ENCODE measurements around the gene BLTP3B. TPM values are rescaled to one million over a fixed set of nuclear protein-coding genes. Genes with fewer than 3 reads are reported as not detected.

BLTP3B gene
- total RNA-seq, 2 experiments from 2014 or later: 39.6 to 41.3 TPM

- ChIA-PET POLR2A (no interaction called here), CTCF (no interaction called here)
- no peak for DNase-seq
- no peak for ATAC-seq
- Mint-ChIP-seq H3K27me3 (no peaks in the 10 kb centered on the region), H3K9me3 (no peaks in the 10 kb centered on the region), H3K4me3 (no peak overlapping the region), H3K27ac (no peak overlapping the region), H3K4me1 (ENCODE audit: low read depth) (no peaks in the 10 kb centered on the region), H3K36me3 (ENCODE audit: low read depth) (peaks cover 14% of the 10 kb centered on the region)
- TF ChIP-seq CTCF (IDR thresholded peaks at IDR 0.05): no peak
- intact Hi-C loops (cut with micrococcal nuclease): no loop called here
Measured at GRCh38 chr12:100174495-100174894, 31.8 kb upstream of the BLTP3B start.

- peaks cover 9% of the 10 kb centered on the region for H3K36me3 Mint-ChIP-seq (ENCODE audit: low read depth)
- no peaks in the 10 kb centered on the region for H3K9me3 Mint-ChIP-seq
- intact Hi-C loops (cut with micrococcal nuclease): no loop called here
- CTCF ChIA-PET: interaction anchor here (1.5 kb wide), 1 partner anchor 19 kb away, joined by 6 read pairs; no protein-coding TSS in a partner anchor
- ATAC-seq: no peak
- no peak overlapping the region for H3K27ac Mint-ChIP-seq
- TF ChIP-seq CTCF (IDR thresholded peaks at IDR 0.05): no peak
- H3K27me3 Mint-ChIP-seq: no peaks in the 10 kb centered on the region
- no peak for DNase-seq
- no peaks in the 10 kb centered on the region for H3K4me1 Mint-ChIP-seq (ENCODE audit: low read depth)
- POLR2A ChIA-PET: interaction anchor here (1.4 kb wide), 1 partner anchor 9 kb away, joined by 4 read pairs; no protein-coding TSS in a partner anchor
- H3K4me3 Mint-ChIP-seq: no peak overlapping the region
Measured at GRCh38 chr12:100173111-100173510, 30.4 kb upstream of the BLTP3B start.

DNA sequence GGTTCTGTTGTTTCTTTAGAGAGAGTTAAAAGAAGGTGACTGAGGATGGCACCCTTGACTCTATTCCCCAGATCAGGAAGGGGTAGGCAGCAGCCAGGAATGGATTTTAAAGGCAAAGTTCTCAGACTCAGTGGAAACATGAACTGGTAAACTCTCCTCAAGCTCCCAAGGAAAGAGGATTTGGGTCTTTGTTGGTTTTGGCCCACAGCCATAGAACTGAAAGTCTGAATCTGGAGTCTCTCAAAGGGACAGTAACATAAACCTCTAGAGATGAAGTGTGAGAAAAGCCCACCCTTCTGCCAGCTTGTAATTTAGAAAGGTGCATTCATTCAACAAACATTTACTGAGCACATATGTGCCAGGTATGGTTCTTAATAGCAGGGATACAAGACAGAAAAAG, 28.6 kb upstream of the BLTP3B start:
- ATAC-seq (no peak), DNase-seq (no peak)
- Mint-ChIP-seq H3K27ac (no peak overlapping the region), H3K4me1 (ENCODE audit: low read depth) (no peaks in the 10 kb centered on the region), H3K36me3 (ENCODE audit: low read depth) (peaks cover 2% of the 10 kb centered on the region), H3K9me3 (no peaks in the 10 kb centered on the region), H3K27me3 (no peaks in the 10 kb centered on the region), H3K4me3 (no peak overlapping the region)
- POLR2A ChIA-PET: no interaction called here
- CTCF ChIA-PET: interaction anchor here (1.3 kb wide), 1 partner anchor 16 kb away, joined by 4 read pairs; no protein-coding TSS in a partner anchor
- TF ChIP-seq CTCF (IDR thresholded peaks at IDR 0.05): no peak
- intact Hi-C loops (cut with micrococcal nuclease): no loop called here

DNA sequence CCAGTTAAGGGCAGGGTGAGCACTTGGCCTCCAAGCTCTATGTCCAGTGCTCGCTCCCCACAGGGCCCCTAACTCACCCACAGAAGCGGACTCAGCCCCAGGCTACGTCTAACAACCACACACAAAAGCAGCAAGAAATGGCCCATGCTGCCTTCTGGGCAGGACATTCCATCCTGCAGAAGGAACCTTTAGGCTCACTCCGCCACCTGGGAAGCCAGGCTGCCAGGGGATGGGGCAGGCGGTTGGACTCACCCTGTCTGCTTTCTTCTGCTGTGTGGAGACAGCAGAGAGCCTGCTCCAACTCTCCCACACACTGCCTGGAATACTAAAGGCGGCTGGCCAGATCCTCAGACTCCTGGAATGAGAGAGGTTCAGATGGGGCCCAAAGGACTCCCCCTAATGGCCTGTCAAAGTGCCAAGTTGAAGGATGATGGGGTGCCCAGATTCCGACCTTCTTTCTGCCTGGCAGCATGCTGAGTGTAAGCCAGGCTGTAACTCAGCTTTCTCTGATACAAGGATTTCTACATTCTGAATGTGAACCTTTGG, 27.7 kb upstream of the BLTP3B start:
- Mint-ChIP-seq H3K4me1 (ENCODE audit: low read depth) (no peaks in the 10 kb centered on the region), H3K27me3 (no peaks in the 10 kb centered on the region), H3K27ac (no peak overlapping the region), H3K36me3 (ENCODE audit: low read depth) (peaks cover 2% of the 10 kb centered on the region), H3K9me3 (no peaks in the 10 kb centered on the region), H3K4me3 (no peak overlapping the region)
- ATAC-seq (no peak), DNase-seq (no peak)
- intact Hi-C loops (cut with micrococcal nuclease): no loop called here
- TF ChIP-seq CTCF (IDR thresholded peaks at IDR 0.05): no peak
- POLR2A ChIA-PET: no interaction called here
- CTCF ChIA-PET: no interaction called here

GRCh38 chr12:100169345-100169744, 26.7 kb upstream of the BLTP3B start:
- Mint-ChIP-seq H3K36me3 (ENCODE audit: low read depth) (no peaks in the 10 kb centered on the region), H3K9me3 (no peaks in the 10 kb centered on the region), H3K27ac (no peak overlapping the region), H3K4me1 (ENCODE audit: low read depth) (peaks cover 1% of the 10 kb centered on the region), H3K27me3 (no peaks in the 10 kb centered on the region), H3K4me3 (no peak overlapping the region)
- DNase-seq (no peak), ATAC-seq (no peak)
- ChIA-PET POLR2A (no interaction called here), CTCF (no interaction called here)
- intact Hi-C loops (cut with micrococcal nuclease): no loop called here
- TF ChIP-seq CTCF (IDR thresholded peaks at IDR 0.05): no peak
